Astrocyte (in vitro differentiated cells and primary cell): Measurements from ENCODE around the gene RSRP1. TPM values are rescaled to one million over a fixed set of nuclear protein-coding genes. Genes with fewer than 3 reads are reported as not detected.
A peak's percentile ranks its signal among the peaks of the same experiment; 100 is the strongest.

Source experiments
- DNase-seq: peaks from one replicate; pipeline ENCODE4 v3.0.0-alpha.2; 2010; ENCODE audit warnings: low read depth
- FAIRE-seq: peaks from 2 replicates; lab custom pipeline; 2011; peaks lifted over from hg19 to GRCh38; lab: Jason Lieb, UNC
- H2AFZ ChIP-seq: 2 replicates; pipeline ENCODE4 v1.6.0; 2012; ENCODE audit warnings: low read depth, low read length, inconsistent platforms
- H3K27ac ChIP-seq: 2 replicates; pipeline ENCODE4 v1.5.1; 2011; ENCODE audit warnings: low read depth, low read length, inconsistent platforms
- H3K27me3 ChIP-seq: 2 replicates; pipeline ENCODE4 v1.6.0; 2011; ENCODE audit warnings: low read length, inconsistent platforms; ENCODE audit not compliant: insufficient read depth
- H3K36me3 ChIP-seq: 2 replicates; pipeline ENCODE4 v1.5.1; 2011; ENCODE audit warnings: low read length, inconsistent platforms; ENCODE audit not compliant: insufficient read depth
- H3K4me1 ChIP-seq: 2 replicates; pipeline ENCODE4 v1.5.1; 2011; ENCODE audit warnings: low read length, inconsistent platforms; ENCODE audit not compliant: insufficient read depth
- H3K4me2 ChIP-seq: 2 replicates; pipeline ENCODE4 v1.6.0; 2012; ENCODE audit warnings: low read length, inconsistent platforms
- H3K4me3 ChIP-seq: 2 replicates; pipeline ENCODE4 v1.5.1; 2011; ENCODE audit warnings: low read depth, mild to moderate bottlenecking, low read length, inconsistent platforms; ENCODE audit not compliant: insufficient read depth
- H3K79me2 ChIP-seq: 2 replicates; pipeline ENCODE4 v1.6.0; 2012; ENCODE audit warnings: mild to moderate bottlenecking, low read length, inconsistent platforms; ENCODE audit not compliant: insufficient read depth
- H3K9ac ChIP-seq: 2 replicates; pipeline ENCODE4 v1.6.0; 2012; ENCODE audit warnings: mild to moderate bottlenecking, low read length, inconsistent platforms
- H3K9me3 ChIP-seq: 2 replicates; pipeline ENCODE4 v1.5.1; 2012; ENCODE audit warnings: low read depth, mild to moderate bottlenecking, low read length, inconsistent platforms; ENCODE audit not compliant: insufficient read depth
- H4K20me1 ChIP-seq: 2 replicates; pipeline ENCODE4 v1.6.0; 2012; ENCODE audit warnings: low read length, inconsistent platforms; ENCODE audit not compliant: insufficient read depth
- H3K27ac Mint-ChIP-seq: one replicate; pipeline ENCODE4 v1.8.0; 2021; ENCODE audit warnings: mild to moderate bottlenecking, mixed read lengths; ENCODE audit not compliant: unreplicated experiment
- H3K27me3 Mint-ChIP-seq: one replicate; pipeline ENCODE4 v1.8.0; 2021; ENCODE audit warnings: low read depth, mixed read lengths; ENCODE audit not compliant: unreplicated experiment
- H3K36me3 Mint-ChIP-seq: one replicate; pipeline ENCODE4 v1.8.0; 2021; ENCODE audit warnings: low read depth, mixed read lengths; ENCODE audit not compliant: unreplicated experiment
- H3K4me1 Mint-ChIP-seq: one replicate; pipeline ENCODE4 v1.8.0; 2021; ENCODE audit warnings: low read depth, mixed read lengths; ENCODE audit not compliant: unreplicated experiment
- H3K4me3 Mint-ChIP-seq: one replicate; pipeline ENCODE4 v1.8.0; 2021; ENCODE audit warnings: mild to moderate bottlenecking, moderate library complexity, mixed read lengths; ENCODE audit not compliant: unreplicated experiment
- H3K9me3 Mint-ChIP-seq: one replicate; pipeline ENCODE4 v1.8.0; 2021; ENCODE audit warnings: mild to moderate bottlenecking, mixed read lengths; ENCODE audit not compliant: unreplicated experiment
- EZH2 ChIP-seq: IDR thresholded peaks from 2 replicates; pipeline ENCODE4 v1.6.1; 2012; ENCODE audit warnings: mild to moderate bottlenecking, low read length, inconsistent platforms; ENCODE audit not compliant: insufficient read depth
- total RNA-seq: library from RNA; stranded (reverse); gene quantifications from 2 replicates; pipeline ENCODE4 v1.2.1, GENCODE V29; 2021
- TF ChIP-seq, protein P1 (sequence below): IDR thresholded peaks from 2 replicates; pipeline ENCODE4 v1.5.1; 2011; ENCODE audit warnings: low read depth, mild to moderate bottlenecking, inconsistent platforms, low read length, moderate library complexity; ENCODE audit not compliant: insufficient read depth

Gene RSRP1
- total RNA-seq, 1 donor from 2014 or later: 88.3 TPM

DNA sequence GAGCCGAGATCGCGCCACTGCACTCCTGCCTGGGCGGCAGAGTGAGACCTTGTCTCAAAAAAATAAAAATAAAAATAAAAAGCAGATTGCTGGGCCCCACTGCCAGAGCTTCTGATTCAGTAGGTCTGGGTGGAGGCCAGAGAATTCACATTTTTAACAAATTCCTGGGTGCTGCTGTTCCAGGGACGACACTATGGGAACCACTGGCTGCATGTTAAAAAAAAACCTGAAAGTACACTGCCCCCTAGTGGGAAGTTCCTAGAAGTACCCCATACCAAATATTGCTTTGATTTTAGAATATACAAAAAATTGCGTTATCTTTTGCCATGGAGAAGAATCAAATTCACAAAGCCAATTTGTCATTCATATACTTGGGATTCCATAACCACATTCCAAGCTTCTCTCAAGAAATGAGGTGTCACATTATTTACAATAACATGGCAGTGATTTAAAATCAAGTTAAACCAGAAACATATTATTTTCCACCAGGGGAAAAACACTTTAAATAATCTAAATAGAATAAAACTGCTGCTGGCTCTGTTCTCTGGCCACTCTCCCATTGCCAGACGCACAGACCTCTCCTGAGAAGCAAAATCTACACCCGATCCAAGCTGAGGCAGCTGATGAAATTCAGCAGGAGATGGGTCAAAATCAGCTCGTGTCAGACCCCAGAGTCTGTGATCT is 42.3 kb downstream of the RSRP1 start:
- Mint-ChIP-seq H3K27me3 (peaks cover 21% of the 10 kb centered on the region), H3K9me3 (peaks cover 3% of the 10 kb centered on the region), H3K36me3 (no peaks in the 10 kb centered on the region), H3K27ac (no peak overlapping the region), H3K4me1 (no peaks in the 10 kb centered on the region), H3K4me3 (no peak overlapping the region)
- no peak overlapping the region for H3K4me3 ChIP-seq
- no peaks in the 10 kb centered on the region for H3K4me1 ChIP-seq
- H3K27ac ChIP-seq: no peak overlapping the region
- H3K36me3 ChIP-seq: no peaks in the 10 kb centered on the region
- no peaks in the 10 kb centered on the region for H4K20me1 ChIP-seq
- no peak overlapping the region for H2AFZ ChIP-seq
- no peak for FAIRE-seq
- H3K9me3 ChIP-seq: no peaks in the 10 kb centered on the region
- peak; percentile 52 for DNase-seq
- H3K79me2 ChIP-seq: no peaks in the 10 kb centered on the region
- no peak overlapping the region for H3K4me2 ChIP-seq
- no peak for TF ChIP-seq EZH2
- TF ChIP-seq, protein P1, sequence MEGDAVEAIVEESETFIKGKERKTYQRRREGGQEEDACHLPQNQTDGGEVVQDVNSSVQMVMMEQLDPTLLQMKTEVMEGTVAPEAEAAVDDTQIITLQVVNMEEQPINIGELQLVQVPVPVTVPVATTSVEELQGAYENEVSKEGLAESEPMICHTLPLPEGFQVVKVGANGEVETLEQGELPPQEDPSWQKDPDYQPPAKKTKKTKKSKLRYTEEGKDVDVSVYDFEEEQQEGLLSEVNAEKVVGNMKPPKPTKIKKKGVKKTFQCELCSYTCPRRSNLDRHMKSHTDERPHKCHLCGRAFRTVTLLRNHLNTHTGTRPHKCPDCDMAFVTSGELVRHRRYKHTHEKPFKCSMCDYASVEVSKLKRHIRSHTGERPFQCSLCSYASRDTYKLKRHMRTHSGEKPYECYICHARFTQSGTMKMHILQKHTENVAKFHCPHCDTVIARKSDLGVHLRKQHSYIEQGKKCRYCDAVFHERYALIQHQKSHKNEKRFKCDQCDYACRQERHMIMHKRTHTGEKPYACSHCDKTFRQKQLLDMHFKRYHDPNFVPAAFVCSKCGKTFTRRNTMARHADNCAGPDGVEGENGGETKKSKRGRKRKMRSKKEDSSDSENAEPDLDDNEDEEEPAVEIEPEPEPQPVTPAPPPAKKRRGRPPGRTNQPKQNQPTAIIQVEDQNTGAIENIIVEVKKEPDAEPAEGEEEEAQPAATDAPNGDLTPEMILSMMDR: peak; percentile 79
- H3K27me3 ChIP-seq: peaks cover 7% of the 10 kb centered on the region
- no peak overlapping the region for H3K9ac ChIP-seq

DNA sequence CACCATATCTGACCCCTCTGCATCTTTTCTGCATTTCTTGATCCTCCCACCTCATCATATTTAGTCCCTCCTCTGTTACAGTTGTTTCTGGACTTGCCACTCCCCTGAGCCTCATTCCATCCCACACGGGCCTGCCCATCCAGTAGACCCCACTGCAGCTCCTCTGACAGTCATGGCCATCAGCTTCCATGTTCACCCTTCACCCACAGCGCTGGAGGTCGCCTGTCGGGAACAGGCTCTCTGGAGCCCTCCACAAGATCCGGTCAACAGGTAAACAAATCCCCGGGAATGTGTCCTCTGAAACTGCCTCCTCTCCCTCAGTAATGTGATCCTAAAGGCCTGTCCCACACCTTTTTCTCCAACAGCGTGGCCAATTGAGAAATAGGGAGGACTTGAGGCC is 46.2 kb downstream of the RSRP1 start:
- Histone ChIP-seq H3K27ac (no peak overlapping the region), H3K27me3 (peaks cover 16% of the 10 kb centered on the region), H3K79me2 (no peaks in the 10 kb centered on the region), H3K4me2 (no peak overlapping the region), H3K36me3 (no peaks in the 10 kb centered on the region), H3K4me1 (peaks cover 5% of the 10 kb centered on the region), H3K4me3 (no peak overlapping the region), H4K20me1 (no peaks in the 10 kb centered on the region), H3K9me3 (no peaks in the 10 kb centered on the region), H2AFZ (no peak overlapping the region), H3K9ac (no peak overlapping the region)
- Mint-ChIP-seq H3K36me3 (no peaks in the 10 kb centered on the region), H3K4me3 (peak overlapping the region; percentile 75), H3K27ac (no peak overlapping the region), H3K9me3 (peaks cover 3% of the 10 kb centered on the region), H3K4me1 (peaks cover 8% of the 10 kb centered on the region), H3K27me3 (peaks cover 36% of the 10 kb centered on the region)
- no peak for TF ChIP-seq EZH2
- TF ChIP-seq, protein P1: no peak
- DNase-seq (no peak), FAIRE-seq (no peak)
